OCI-LY7 (cell line): ENCODE results near the gene TLL2.

Source experiments
- EZH2phosphoT487 ChIP-seq: fragments of 200-600 bp; sonication (generic); IDR thresholded peaks from 2 replicates; pipeline ENCODE4 v1.6.1; 2018; ENCODE audit warnings: low read depth, borderline replicate concordance, mild to moderate bottlenecking, mixed run types, antibody characterized with exemption, low read length, moderate library complexity, mixed read lengths
- TF ChIP-seq, protein P1 (sequence below): fragments of 200-600 bp; sonication (generic); conservative IDR thresholded peaks from 2 replicates; pipeline ENCODE4 v1.5.1; 2014; ENCODE audit warnings: mild to moderate bottlenecking, antibody characterized with exemption, low read length, moderate library complexity, mixed read lengths

GRCh38 chr10:96560966-96561887, 47.5 kb upstream of the TLL2 start:
- TF ChIP-seq, protein P1, sequence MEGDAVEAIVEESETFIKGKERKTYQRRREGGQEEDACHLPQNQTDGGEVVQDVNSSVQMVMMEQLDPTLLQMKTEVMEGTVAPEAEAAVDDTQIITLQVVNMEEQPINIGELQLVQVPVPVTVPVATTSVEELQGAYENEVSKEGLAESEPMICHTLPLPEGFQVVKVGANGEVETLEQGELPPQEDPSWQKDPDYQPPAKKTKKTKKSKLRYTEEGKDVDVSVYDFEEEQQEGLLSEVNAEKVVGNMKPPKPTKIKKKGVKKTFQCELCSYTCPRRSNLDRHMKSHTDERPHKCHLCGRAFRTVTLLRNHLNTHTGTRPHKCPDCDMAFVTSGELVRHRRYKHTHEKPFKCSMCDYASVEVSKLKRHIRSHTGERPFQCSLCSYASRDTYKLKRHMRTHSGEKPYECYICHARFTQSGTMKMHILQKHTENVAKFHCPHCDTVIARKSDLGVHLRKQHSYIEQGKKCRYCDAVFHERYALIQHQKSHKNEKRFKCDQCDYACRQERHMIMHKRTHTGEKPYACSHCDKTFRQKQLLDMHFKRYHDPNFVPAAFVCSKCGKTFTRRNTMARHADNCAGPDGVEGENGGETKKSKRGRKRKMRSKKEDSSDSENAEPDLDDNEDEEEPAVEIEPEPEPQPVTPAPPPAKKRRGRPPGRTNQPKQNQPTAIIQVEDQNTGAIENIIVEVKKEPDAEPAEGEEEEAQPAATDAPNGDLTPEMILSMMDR, result no peak
- TF ChIP-seq EZH2phosphoT487, result no peak
